K562 treated with DMSO at 1 percent for 4 hours (cell line): ENCODE data around the gene ZNF827. TPM values are rescaled to one million over a fixed set of nuclear protein-coding genes. Genes with fewer than 3 reads are reported as not detected.

Source experiments
- total RNA-seq: library from RNA; unstranded; fragments of 300-600 nt; gene quantifications from 2 replicates; pipeline ENCODE4 v1.2.3, GENCODE V29; 2022; ENCODE audit not compliant: insufficient read depth

ZNF827 gene
- not detected in 2 replicates for total RNA-seq

GRCh38 chr4:145938618-145939440 lies at the start of gene ZNF827:
TSS of gene ZNF827 (minus strand) at chr4:145938823. CDS start at chr4:145938407, 416 bp downstream.

Other genes starting within 250 kb of the ZNF827 start
- 21.7 and 29.0 TPM in 2 replicates for gene LSM6, start 236.9 kb upstream of the ZNF827 start, total RNA-seq